ENCODE data around the gene C17orf78.

- TF ChIP-seq, protein P1, sequence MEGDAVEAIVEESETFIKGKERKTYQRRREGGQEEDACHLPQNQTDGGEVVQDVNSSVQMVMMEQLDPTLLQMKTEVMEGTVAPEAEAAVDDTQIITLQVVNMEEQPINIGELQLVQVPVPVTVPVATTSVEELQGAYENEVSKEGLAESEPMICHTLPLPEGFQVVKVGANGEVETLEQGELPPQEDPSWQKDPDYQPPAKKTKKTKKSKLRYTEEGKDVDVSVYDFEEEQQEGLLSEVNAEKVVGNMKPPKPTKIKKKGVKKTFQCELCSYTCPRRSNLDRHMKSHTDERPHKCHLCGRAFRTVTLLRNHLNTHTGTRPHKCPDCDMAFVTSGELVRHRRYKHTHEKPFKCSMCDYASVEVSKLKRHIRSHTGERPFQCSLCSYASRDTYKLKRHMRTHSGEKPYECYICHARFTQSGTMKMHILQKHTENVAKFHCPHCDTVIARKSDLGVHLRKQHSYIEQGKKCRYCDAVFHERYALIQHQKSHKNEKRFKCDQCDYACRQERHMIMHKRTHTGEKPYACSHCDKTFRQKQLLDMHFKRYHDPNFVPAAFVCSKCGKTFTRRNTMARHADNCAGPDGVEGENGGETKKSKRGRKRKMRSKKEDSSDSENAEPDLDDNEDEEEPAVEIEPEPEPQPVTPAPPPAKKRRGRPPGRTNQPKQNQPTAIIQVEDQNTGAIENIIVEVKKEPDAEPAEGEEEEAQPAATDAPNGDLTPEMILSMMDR (IDR thresholded peaks at IDR 0.05; ENCODE audit: low read depth, low read length, poor library complexity, severe bottlenecking): no peak
- TF ChIP-seq EZH2phosphoT487 (IDR thresholded peaks at IDR 0.05; ENCODE audit: borderline replicate concordance, low read length): no peak
These were observed 10.2 kb upstream of the C17orf78 start for GRCh38 chr17:37365589-37365988.
